Measurements from ENCODE around the gene C5AR1.
"Not testable (repeated sequence)": the region's sequence is repeated elsewhere in the genome, so short reads cannot be mapped to it uniquely, and the experiment has no call there.

The C5AR1 gene

DNA sequence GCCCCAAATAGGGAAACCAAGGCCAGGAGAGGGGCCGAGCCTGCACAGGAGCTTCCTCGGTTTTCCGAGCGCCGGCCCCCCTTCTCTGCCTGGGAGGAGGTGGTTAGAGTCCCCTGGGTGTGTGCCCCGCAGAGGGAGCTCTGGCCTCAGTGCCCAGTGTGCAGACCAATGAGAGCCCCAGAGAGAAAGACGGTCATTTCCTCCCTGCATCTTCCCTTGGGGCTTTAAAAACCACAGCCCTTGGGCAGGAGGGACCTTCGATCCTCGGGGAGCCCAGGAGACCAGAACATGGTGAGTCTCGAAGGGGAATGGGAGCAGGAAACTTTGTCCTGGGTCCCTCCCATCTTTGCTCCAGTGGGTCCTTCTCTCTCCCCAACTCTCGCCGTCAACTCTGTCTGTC is at the start of gene C5AR1:
TSS of gene C5AR1 (plus strand) at position 254 of the 400 bp plus-strand sequence. CDS start at position 289, 35 bp downstream.
- intact Hi-C loops (cut with DNase I) = no loop called here
- DNase-seq = no peak

DNA sequence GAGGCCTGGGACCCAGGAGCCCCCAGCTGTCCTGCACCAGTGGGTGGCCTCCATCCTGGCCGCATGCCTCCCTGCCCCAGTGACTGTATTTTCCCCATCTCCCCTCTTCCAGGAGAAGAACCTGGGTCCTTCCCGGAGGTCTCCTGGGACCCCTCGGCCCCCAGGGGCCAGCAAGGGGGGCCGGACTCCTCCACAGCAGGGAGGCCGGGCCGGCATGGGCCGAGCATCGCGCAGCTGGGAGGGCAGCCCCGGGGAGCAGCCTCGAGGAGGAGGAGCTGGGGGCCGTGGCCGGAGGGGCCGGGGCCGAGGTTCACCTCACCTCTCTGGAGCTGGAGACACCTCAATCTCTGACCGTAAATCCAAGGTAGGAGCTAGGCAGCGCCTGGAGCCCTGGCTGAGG is 49.2 kb upstream of the C5AR1 start:
- no peak for DNase-seq

DNA sequence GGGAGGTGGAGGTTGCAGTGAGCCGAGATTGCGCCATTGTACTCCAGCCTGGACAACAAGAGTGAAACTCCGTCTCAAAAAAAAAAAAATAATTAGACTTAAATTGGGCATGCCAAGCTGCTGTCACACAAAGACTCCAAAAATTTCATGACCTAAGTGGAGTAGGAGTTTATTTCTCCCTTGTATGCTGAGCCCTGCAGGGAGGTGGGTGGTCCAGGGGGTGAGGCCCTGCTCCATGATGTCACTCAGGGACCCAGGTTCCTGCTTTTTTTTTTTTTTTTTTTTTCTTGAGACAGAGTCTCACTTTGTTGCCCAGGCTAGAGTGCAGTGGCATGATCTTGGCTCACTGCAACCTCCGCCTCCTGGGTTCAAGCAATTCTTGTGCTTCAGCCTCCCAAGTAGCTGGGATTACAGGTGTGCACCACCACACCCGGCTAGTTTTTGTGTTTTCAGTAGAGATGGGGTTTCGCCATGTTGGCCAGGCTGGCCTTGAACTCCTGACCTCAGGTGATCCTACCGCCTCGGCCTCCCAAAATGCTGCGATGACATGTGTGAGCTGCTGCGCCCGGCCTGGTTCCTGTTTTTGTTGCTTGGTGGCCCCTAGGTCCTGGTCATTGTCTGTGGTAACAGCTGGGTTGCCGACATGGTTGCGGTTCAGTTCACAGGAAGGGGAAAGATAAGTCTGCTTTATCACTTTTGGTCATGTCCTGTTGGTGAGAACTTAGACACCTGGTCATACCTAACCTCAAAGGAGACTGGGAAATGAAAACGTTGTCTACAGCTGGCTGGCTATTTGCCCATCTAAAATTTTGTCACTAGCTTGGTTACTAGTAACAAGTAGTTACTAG is 47.5 kb upstream of the C5AR1 start:
- DNase-seq; intact Hi-C loops (cut with DNase I): not testable (repeated sequence)

More for the DNA sequence above, 49.2 kb upstream of the C5AR1 start:
- intact Hi-C loops (cut with DNase I) = no loop called here

DNA sequence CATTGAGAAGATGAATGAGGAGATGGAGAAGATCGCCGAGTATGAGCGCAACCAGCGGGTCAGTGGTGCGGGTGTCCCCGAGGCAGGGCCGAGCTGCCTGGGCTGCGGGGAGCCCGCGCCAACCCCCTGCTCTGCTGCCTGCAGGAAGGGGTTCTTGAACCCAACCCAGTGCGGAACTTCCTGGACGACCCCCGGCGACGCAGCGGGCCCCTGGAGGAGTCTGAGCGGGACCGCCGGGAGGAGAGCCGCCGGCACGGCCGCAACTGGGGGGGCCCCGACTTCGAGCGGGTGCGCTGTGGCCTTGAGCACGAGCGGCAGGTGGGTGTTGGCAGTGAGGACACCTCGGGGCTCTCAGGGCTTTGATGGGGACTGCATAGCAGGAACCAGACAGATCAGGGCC is 45.0 kb upstream of the C5AR1 start:
- no peak for DNase-seq
- intact Hi-C loops (cut with DNase I) = no loop called here

DNA sequence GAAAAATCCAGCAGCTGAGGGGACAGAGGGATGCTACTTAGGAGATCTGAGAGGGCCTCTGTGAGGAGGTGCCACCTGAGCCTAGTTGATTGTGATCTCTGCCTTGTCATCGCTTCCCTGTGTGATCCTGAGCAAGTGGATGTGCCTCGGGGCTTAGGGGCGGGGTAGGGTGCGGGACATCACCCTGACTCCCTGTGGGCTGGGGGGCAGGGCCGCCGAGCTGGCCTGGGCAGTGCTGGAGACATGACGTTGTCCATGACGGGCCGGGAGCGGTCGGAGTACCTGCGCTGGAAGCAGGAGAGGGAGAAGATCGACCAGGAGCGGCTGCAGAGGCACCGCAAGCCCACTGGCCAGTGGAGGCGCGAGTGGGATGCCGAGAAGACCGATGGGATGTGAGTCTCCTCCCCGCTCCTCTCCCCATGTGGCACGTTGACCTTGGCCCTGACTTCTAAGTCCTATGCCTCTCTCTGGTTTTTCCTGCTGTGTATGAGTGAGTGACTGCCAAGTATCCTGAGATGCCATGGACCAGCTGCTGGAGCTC is 43.2 kb upstream of the C5AR1 start:
- DNase-seq = no peak
- intact Hi-C loops (cut with DNase I) = no loop called here

DNA sequence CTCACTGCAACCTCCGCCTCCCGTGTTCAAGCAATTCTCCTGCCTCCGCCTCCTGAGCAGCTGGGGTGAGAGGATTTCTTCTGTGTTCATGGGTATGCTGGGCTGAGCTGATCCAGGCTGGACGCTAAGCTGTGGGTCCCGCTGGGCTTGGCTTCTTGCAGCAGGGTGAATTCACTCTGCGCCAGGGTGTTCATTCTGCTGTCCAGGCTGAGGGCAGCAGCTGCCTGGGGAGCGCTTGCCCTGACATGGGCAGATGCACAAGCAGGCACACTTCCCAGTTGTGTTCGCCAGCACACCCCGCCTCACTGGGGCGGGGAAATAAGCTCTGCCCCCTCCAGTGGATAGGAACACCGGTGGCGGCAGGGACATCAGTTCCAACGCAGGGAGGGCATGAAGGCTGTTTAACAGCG is 42.3 kb upstream of the C5AR1 start:
- peak; percentile 65 to 96 (median 74) for DNase-seq
- intact Hi-C loops (cut with DNase I) = no loop called here

DNA sequence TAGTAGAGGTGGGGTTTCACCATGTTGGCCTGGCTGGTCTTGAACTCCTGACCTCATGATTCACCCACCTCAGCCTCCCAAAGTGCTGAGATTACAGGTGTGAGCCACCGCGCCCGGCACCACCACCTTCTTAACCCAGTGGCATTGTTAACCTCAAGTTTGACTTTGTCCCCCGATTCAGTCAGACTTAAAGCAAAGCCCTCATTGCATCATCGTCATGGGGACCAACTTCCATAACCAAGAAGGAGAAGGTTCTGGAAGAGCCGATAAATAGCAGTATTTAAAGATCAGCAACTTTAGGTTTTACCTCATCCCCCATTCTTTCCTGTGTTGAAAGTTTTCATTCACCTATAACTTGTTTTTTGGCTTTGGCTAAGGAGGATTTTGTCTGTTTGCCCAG is 41.6 kb upstream of the C5AR1 start:
- intact Hi-C loops (cut with DNase I) = no loop called here

DNA sequence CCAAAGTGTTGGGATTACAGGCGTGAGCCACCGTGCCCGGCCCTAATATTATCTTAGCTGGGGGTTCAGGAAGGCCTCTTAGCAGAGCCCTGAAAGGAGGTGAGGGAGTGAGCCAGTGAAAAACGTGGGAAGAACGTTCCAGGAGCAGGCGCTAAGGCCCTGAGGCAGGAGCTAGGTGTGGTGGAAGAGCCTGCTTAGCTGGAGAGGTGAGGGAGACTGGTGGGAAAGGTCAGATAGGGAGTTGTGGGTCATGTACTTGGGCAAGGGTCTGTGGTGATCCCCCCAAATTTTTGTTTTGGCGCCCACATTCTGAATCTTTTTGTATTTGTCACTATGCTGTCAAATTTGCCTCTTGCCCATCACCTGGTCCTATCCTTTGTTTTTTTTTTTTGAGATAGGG is 40.1 kb upstream of the C5AR1 start:
- intact Hi-C loops (cut with DNase I) = no loop called here
- DNase-seq = no peak

More for the DNA sequence above, 41.6 kb upstream of the C5AR1 start:
- no peak for DNase-seq

DNA sequence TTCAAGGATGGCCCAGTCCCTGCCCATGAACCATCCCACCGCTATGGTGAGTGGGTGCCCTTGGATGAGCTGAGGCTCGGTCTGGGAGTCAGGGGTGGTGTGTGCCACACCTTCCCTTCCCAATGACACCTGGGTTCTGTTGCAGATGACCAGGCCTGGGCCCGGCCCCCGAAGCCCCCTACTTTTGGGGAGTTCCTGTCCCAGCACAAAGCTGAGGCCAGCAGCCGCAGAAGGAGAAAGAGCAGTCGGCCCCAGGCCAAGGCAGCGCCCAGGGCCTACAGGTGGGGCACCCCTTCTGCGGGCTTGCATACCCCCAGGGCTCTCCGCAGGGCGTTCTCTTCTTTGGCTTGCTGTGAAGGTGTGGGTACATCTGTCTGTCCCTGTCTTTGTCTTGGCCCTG is 39.3 kb upstream of the C5AR1 start:
- DNase-seq = no peak
- intact Hi-C loops (cut with DNase I) = no loop called here

DNA sequence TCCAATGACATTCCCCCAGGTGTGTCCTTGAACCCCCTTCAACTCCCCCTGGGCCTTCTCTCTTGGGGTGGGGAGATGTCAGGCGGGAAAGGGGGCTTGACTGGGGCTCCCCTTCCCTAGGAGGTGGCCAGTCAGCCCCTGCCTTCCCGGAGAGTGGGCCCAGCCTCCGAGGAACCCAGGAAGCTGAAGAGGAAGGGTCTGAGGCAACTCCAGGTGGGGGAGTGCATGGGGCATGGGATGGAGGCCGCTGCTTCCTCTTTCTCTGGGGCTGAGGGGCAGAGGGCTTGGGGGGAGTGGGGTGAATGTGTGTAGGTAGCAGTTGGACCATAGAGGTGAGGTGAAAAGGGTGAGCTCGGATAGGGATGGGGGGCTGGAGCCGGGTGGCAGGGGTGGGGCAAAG is 37.7 kb upstream of the C5AR1 start:
- intact Hi-C loops (cut with DNase I) = loop anchor here (2.0 kb wide), 1 partner anchor 15 kb away; the partner anchor contains the start of gene CCDC9
- DNase-seq = no peak

DNA sequence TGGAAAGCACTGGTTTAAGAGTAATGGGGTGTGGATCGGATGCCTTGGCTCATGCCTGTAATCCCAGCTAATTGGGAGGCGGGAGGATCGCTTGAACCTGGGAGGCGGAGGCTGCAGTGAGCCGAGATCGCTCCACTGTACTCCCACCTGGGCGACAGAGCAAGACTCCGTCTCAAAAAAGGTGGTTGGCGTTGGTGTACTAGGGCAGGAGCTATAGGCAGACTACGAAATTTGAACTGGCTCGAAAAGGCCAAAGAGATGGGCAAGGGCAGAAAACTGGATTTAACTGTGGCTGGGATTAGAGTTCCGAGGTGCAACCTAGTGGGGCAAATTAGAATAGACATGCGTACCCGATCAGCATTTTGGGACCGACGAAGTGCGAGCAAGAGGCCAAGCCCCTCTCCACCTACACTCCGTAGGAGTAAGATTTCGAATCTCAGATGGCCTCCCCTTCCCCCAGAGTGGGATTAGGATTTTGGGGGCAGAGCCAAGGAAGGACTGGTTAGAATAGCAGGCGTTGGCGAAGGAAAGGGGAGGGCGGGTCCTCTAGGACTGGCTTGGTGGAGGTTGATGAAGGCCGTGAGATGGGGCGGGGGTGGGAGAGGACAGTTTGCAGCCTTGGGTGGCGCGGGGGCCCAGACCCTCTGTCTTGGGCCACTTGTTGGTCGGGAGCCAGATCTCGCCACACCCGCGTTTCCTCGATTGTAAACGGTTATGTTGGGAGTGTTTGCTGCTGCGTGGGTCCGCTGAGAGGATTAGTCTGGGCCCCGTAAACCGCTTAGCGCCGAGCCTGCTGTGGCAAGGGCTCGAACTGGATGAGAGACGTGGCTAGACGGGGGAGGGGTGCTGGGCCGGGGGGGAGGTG is 37.0 kb upstream of the C5AR1 start:
- intact Hi-C loops (cut with DNase I) = loop anchor here (2.0 kb wide), 1 partner anchor 16 kb away; the partner anchor contains the start of gene CCDC9

DNA sequence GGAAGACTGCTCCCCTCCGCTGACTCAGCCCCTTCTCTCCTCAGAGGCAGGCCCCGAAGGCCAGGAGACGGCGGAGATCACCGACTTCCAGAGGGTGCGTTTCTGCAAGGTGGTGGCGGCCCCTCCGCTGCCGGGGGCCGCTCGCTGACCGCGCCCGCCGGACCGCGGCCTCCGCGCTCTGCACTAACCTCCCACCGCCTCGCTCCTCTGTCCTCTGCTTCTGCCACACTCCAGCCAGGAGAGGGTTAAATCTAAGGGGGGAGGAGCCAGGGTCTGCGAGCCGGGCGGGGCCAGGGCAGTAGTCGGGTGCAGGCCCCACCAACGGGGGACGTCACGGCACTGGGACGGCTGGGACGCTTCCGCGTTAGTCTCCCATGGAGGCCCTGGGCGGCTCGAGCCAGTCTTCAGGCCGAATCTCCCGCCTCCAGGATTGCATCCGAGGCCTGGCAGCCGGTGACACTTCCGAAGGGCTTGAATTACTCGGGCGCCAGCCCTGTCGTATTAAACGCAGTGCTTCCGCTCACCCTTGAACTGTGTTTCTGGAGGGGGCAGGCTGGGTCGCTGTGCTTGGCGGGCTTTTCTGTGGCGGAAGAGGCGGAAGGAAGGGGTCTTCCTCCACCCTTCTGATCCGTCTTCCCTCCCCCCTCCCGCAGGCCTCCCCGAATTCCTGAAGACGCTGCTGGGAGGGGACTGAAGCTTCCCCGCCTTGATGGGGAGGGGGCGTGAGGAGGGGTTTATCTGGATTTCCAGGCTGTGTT is 36.2 kb upstream of the C5AR1 start:
- intact Hi-C loops (cut with DNase I) = loop anchor here (2.0 kb wide), 1 partner anchor 17 kb away; the partner anchor contains the start of gene CCDC9

More for the DNA sequence above, 37.0 kb upstream of the C5AR1 start:
- DNase-seq = peak in 2 of 10 donors; percentile 22 to 32

DNA sequence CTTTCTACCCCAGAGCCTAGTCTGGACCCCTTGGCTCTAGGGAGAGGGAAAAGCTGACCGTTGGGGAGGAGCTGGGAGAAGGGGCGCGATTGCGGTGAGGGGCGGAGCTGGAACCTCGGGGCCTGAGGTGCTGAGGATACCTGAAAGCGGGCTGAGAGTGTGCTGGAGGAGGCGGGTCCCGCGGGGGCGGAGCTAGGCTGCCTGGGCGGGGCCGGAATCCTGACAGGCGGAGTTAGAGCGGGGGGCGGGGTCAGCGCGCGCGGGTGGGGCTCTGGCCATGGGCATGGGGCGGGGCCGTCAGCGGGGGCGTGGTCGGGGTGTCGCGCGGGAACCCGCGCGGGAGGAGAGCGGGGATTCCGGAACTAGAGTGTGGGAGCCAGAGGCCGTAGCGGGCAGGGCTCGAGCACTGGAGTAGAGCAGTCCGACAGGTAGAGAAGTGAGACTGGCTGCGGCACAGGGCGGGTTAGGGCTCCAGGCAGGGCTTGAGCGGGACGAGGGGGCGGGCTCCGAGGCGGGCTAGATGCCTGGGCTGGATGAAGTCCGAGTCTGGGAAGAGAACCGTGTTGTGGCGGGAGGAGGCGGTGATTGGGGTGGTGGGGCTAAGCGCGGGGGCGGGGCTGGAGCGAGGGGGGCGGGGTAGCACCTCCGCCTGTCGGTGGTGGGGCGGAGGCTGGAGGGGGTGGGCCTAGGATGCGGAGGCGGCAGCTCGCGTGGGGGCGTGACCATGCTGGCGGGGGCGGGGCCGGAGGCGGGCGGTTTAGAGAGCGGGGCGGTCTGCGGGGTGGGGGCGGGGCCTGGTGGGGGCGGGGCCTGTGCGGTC is 35.4 kb upstream of the C5AR1 start, which contains the start of gene INAFM1:
TSS of gene INAFM1 (plus strand) at position 815 of the 820 bp plus-strand sequence. CDS start 35 bp downstream, outside the sequence.
- intact Hi-C loops (cut with DNase I) = no loop called here

More for the DNA sequence above, 36.2 kb upstream of the C5AR1 start:
- peak; percentile 79 to 99 (median 91) for DNase-seq

DNA sequence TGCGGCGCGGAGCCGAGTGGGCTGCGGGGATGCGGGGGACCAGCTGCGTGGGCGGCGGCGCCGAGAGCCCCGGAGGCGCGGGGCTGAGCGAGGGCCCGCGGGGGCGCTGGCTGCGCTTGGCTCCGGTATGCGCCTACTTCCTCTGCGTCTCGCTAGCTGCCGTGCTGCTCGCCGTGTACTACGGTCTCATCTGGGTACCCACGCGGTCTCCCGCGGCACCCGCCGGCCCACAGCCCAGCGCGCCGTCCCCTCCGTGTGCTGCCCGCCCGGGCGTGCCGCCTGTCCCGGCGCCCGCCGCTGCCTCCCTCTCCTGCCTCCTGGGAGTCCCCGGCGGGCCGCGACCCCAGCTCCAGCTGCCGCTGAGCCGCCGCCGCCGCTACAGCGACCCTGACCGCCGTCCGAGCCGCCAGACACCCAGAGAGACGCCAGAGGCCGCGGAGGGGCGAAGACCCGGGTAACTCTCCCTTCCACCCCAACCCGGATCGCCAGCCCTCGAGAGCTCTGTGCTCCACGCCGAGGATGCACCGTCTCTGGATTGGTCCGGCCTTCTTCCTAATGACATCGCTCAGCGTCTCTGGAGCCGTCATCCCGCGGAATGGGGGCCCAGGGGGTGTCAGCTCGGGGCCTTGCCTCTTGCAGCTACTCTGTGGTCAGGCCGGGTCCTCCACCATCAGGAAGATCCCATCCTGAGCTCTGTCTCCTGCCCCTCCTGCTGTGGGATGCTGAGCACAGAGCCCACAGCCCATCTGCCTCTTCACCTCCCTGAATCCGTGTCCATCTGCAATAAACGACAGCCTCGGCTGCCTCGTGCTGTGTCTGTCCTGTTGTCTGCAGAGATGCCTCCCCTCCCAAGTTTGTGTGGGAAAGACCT is 34.5 kb upstream of the C5AR1 start:
- intact Hi-C loops (cut with DNase I) = no loop called here

More for the DNA sequence above, 35.4 kb upstream of the C5AR1 start, which contains the start of gene INAFM1:
- DNase-seq = peak; percentile 93 to 99 (median 97)

DNA sequence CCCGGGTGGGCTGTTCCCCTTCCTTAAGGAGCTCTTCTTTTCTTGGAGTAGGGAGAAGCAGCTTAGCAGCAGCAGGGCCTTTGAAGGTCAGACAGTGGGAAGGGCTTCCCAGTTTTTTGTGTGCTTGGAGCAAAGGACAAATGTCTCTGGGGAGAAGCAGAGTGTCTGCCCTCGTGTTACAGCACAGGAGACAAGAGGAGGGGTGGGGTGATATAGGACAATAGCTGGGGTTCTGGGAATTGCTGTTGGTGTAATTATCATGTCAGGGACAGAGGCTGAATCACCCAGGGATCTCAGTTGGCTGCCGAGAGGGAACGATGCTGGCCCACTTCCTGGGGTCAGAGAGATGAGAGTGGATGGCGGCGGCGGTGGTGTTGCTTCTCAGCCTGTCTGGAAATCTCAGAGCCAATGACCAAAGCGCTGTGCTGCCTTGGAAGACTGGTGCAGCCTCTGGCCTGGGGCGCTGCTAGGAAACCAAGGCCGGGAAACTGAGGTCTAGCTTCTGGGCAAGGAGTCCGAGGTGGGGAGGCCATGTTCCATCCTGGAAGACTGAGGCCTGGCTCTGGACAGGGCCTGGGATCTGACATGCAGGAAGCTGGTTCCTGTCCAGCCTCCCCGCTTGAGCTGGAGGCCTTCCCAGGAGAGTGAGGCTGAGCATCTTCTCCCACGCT is 33.7 kb upstream of the C5AR1 start:
- peak in 1 of 10 donors; percentile 80 for DNase-seq
- intact Hi-C loops (cut with DNase I) = no loop called here

More for the DNA sequence above, 34.5 kb upstream of the C5AR1 start:
- peak in 3 of 10 donors; percentile 36 to 89 (median 76) for DNase-seq

DNA sequence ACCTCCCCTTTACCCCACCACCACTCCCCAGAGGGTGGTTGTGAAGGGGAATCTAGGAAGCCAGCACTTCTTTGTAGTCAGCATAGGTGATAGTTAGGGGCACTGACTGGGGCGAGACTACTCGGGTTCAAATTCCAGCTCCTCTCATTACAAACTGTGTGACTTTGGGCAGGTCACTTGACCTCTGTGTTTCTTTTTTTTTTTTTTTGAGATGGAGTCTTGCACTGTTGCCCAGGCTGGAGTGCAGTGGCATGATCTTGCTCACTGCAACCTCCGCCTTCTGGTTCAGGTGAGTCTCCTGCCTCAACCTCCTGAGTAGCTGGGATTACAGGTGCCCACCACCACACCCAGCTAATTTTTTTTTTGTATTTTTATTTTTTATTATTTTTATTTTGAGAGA is 33.1 kb upstream of the C5AR1 start:
- DNase-seq; intact Hi-C loops (cut with DNase I): not testable (repeated sequence)

DNA sequence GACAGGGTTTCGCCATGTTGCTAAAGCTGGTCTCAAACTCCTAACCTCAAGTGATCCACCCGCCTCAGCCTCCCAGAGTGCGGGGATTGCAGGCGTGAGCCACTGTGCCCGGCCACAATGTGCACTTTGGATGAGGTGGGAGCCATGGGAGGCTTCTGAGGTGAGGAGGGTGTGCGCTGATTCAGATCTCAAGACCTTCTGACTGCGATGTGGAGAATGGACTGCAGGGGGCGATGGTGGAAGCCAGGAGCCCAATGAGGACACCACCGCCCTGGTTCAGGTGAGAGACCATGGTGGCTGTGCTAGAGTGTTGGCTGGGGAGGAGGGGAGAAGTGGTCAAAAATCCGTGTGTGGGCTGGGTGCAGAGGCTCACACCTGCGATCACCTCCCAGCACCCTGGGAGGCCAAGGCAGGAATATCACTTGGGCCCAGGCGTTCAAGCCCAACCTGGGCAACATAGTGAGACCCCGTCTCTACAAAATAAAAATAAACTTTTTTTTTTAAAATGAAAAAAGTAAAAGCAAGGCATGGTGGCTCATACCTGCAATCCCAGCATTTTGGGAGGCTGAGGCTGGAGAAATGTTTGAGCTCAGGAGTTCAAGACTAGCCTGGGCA is 29.4 kb upstream of the C5AR1 start:
- no peak for DNase-seq

More for the DNA sequence above, 29.4 kb upstream of the C5AR1 start:
- intact Hi-C loops (cut with DNase I) = no loop called here

Data from posterior cingulate gyrus (tissue), 11 donors.